NT2/D1 (cell line): ENCODE results near the gene PAGE2.

Experiments
- SUZ12 ChIP-seq: IDR thresholded peaks from 2 replicates; pipeline ENCODE4 v1.6.1; 2011; ENCODE audit not compliant: insufficient read length, insufficient read depth; ENCODE audit errors: extremely low read depth
- YY1 ChIP-seq: IDR thresholded peaks from 2 replicates; pipeline ENCODE4 v1.6.1; 2011; ENCODE audit not compliant: insufficient read length, insufficient read depth
- ZNF274 ChIP-seq: IDR thresholded peaks from 2 replicates; pipeline ENCODE4 v1.6.1; 2011; ENCODE audit warnings: mild to moderate bottlenecking, low read depth, low read length

GRCh38 chrX:55102754-55103153, 13.9 kb downstream of the PAGE2 start:
- TF ChIP-seq SUZ12 (no peak), ZNF274 (no peak), YY1 (no peak)
